Measurements from ENCODE around the gene PSG7. TPM values are rescaled to one million over a fixed set of nuclear protein-coding genes. Genes with fewer than 3 reads are reported as not detected.
"Not testable (repeated sequence)": the region's sequence is repeated elsewhere in the genome, so short reads cannot be mapped to it uniquely, and the experiment has no call there.

PSG7 gene
- not detected for total RNA-seq
- 0.07 TPM for polyA plus RNA-seq
- long read RNA-seq, donor 1: 0 reads
- long read RNA-seq, donor 2: 0 reads
- long read RNA-seq, donor 3: 0 reads
- long read RNA-seq, donor 4: 0 reads
- long read RNA-seq, donor 5: 0 reads
- long read RNA-seq, donor 6: 0 reads
- long read RNA-seq, donor 7: 0 reads
- long read RNA-seq, donor 8: 0 reads
- long read RNA-seq, donor 9: 0 reads
- long read RNA-seq, donor 10: 0 reads

DNA sequence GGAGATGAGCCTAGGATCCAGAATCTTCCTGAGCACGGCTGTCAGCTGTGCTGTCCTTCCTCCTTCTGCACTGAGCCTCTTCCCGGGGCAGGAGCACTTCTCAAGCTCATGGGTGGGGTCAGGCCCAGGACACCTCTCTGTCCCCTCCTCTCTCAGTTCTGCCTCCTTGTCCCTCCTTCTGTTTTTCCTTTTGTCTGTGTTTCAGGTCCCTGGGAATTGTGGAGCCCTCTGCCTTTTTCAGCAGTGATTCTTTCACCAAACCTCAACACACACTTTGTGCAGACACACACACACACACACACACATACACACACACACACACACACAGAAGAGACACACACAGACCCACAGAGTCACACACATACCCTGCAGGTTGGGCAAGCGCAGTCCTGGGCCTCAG, at the start of gene PSG7:
Gene PSG7, minus strand, starts transcription at position 101 of the 400 bp plus-strand sequence. CDS start 131 bp downstream, outside the sequence.
- WGBS: 84% methylated on average over 3 of the region's 3 CpGs
- not testable (repeated sequence) for H3K27ac ChIP-seq (ENCODE audit: low read depth in 1 of 2, low read length in 1 of 2); H3K9me3 ChIP-seq (ENCODE audit: control insufficient read depth in 2 of 2, insufficient read depth in 1 of 2, low read length in 1 of 2); H3K4me1 ChIP-seq (ENCODE audit: control insufficient read depth in 2 of 2, insufficient read depth in 2 of 2, low read length in 2 of 2); H3K36me3 ChIP-seq (ENCODE audit: control insufficient read depth in 2 of 2, insufficient read depth in 2 of 2, low read length in 1 of 2); H3K4me3 ChIP-seq (ENCODE audit: low read length in 2 of 2); H3K27me3 ChIP-seq (ENCODE audit: control insufficient read depth in 2 of 2, insufficient read depth in 1 of 2, low read length in 1 of 2); DNase-seq (ENCODE audit: low read depth in 6 of 9, low spot score in 9 of 9)

DNA sequence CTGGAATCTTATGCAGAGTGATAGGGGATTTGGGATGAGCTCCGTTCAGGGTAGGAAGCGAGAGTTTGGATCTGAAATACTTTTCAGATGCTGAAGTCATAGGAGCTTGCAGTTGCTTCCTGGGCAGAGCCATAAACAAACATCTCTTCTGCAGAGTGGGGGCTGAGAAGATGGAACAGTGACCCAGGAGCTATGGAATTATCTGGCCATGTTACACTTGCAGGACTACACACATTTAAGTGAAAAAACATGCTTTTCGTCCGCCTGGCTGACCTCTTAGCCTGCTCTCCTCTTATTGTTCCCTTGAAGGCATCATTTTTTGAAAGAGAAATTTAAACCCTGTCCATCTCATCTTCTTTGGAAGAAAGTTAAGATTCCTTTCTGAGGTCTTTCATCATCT, 48.6 kb upstream of the PSG7 start:
- H3K9me3 ChIP-seq (ENCODE audit: control insufficient read depth in 2 of 2, insufficient read depth in 1 of 2, low read length in 1 of 2): no peaks in the 10 kb centered on the region
- no peaks in the 10 kb centered on the region for H3K4me1 ChIP-seq (ENCODE audit: control insufficient read depth in 2 of 2, insufficient read depth in 2 of 2, low read length in 2 of 2)
- no peaks in the 10 kb centered on the region for H3K27me3 ChIP-seq (ENCODE audit: control insufficient read depth in 2 of 2, insufficient read depth in 1 of 2, low read length in 1 of 2)
- H3K4me3 ChIP-seq (ENCODE audit: low read length in 2 of 2): no peak overlapping the region
- DNase-seq (ENCODE audit: low read depth in 6 of 9, low spot score in 9 of 9): no peak
- WGBS: 87% methylated on average over 4 of the region's 4 CpGs
- no peak overlapping the region for H3K27ac ChIP-seq (ENCODE audit: low read depth in 1 of 2, low read length in 1 of 2)
- no peaks in the 10 kb centered on the region for H3K36me3 ChIP-seq (ENCODE audit: control insufficient read depth in 2 of 2, insufficient read depth in 2 of 2, low read length in 1 of 2)

DNA sequence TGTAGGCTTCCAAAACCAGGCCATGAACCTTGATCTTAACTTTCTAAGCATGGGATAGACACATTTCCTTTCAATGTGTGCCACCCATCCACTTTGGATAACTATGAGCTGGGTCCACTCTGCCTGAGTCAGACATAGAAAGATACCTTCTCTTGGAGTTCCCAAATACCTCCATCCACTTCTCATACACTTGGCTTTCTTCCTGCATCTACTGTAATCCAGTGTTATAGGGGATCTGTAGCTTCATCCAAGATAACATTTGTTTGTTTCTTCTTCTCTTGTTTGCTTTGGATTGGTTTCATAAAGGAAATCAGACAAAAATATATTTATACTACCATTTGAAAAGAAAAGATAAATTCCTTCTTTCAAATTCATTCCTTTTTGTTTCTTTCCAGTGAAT, 45.1 kb upstream of the PSG7 start:
- not testable (repeated sequence) for H3K4me3 ChIP-seq (ENCODE audit: low read length in 2 of 2); H3K27ac ChIP-seq (ENCODE audit: low read depth in 1 of 2, low read length in 1 of 2); H3K36me3 ChIP-seq (ENCODE audit: control insufficient read depth in 2 of 2, insufficient read depth in 2 of 2, low read length in 1 of 2); H3K27me3 ChIP-seq (ENCODE audit: control insufficient read depth in 2 of 2, insufficient read depth in 1 of 2, low read length in 1 of 2); H3K4me1 ChIP-seq (ENCODE audit: control insufficient read depth in 2 of 2, insufficient read depth in 2 of 2, low read length in 2 of 2); H3K9me3 ChIP-seq (ENCODE audit: control insufficient read depth in 2 of 2, insufficient read depth in 1 of 2, low read length in 1 of 2); DNase-seq (ENCODE audit: low read depth in 6 of 9, low spot score in 9 of 9)

DNA sequence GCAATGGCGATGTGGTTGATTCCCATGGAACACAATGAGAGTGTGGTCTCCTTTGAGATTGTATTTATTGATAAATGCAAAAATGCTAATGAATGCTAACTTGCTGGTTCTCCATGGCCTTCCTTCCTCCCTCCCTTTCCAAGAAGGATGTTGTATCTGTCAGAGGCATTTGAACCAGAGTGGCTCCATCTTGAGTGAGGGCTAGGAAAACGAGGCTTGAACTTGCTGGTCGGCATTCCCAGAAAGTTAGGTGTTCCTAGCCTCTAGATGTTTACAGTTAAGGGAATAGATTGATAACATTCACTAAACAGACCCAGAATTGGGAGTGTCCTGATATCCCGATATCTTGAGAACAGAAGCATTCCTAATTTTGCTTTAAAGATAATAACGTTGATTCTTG, 34.4 kb upstream of the PSG7 start:
- not testable (repeated sequence) for H3K27me3 ChIP-seq (ENCODE audit: control insufficient read depth in 2 of 2, insufficient read depth in 1 of 2, low read length in 1 of 2); H3K27ac ChIP-seq (ENCODE audit: low read depth in 1 of 2, low read length in 1 of 2); H3K4me3 ChIP-seq (ENCODE audit: low read length in 2 of 2); H3K4me1 ChIP-seq (ENCODE audit: control insufficient read depth in 2 of 2, insufficient read depth in 2 of 2, low read length in 2 of 2); DNase-seq (ENCODE audit: low read depth in 6 of 9, low spot score in 9 of 9); H3K36me3 ChIP-seq (ENCODE audit: control insufficient read depth in 2 of 2, insufficient read depth in 2 of 2, low read length in 1 of 2); H3K9me3 ChIP-seq (ENCODE audit: control insufficient read depth in 2 of 2, insufficient read depth in 1 of 2, low read length in 1 of 2)
- 95% methylated on average over 5 of the region's 5 CpGs for WGBS

DNA sequence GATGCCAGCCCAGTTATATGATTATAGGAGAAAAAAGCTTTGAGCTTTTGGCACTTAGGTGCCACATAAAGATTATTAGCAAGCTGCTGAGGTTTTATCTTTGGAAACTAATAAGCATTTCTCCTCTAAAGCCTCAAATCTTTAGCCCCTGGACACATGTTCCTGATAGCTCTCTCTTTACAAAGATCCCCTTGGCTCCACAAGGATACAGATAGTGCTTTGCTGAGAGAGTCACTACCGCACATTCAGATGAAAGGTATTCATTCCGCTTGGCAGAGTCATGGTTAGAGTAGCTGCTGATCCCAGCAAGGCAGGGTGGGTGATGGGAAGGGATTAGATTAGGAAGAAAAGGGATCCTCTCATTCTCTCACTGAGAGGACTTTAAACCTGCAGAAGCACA, 28.2 kb upstream of the PSG7 start:
- no peak overlapping the region for H3K4me3 ChIP-seq (ENCODE audit: low read length in 2 of 2)
- no peak for DNase-seq (ENCODE audit: low read depth in 6 of 9, low spot score in 9 of 9)
- H3K27ac ChIP-seq (ENCODE audit: low read depth in 1 of 2, low read length in 1 of 2): no peak overlapping the region
- 88% methylated on average over 2 of the region's 2 CpGs for WGBS
- H3K27me3 ChIP-seq (ENCODE audit: control insufficient read depth in 2 of 2, insufficient read depth in 1 of 2, low read length in 1 of 2): no peaks in the 10 kb centered on the region
- no peaks in the 10 kb centered on the region for H3K9me3 ChIP-seq (ENCODE audit: control insufficient read depth in 2 of 2, insufficient read depth in 1 of 2, low read length in 1 of 2)
- no peaks in the 10 kb centered on the region for H3K36me3 ChIP-seq (ENCODE audit: control insufficient read depth in 2 of 2, insufficient read depth in 2 of 2, low read length in 1 of 2)
- H3K4me1 ChIP-seq (ENCODE audit: control insufficient read depth in 2 of 2, insufficient read depth in 2 of 2, low read length in 2 of 2): no peaks in the 10 kb centered on the region

DNA sequence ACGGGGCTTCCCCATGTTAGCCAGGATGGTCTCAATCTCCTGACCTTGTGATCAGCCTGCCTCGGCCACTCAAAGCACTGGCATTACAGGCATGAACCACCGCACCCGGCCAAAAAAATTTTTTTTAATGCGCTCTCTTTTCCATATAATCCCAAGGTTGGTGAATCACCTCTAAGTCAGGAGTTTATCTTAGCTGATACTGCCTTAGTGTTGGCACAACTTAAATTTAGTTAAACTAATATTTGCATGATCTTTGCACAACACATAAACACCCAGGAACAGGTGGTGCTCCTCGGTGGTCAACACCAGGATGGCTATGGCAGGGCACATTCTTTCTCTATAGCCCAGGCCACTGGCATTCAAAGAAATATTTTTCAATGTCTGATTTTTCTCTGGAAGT, 24.1 kb upstream of the PSG7 start:
- WGBS: 95% methylated on average over 6 of the region's 6 CpGs

DNA sequence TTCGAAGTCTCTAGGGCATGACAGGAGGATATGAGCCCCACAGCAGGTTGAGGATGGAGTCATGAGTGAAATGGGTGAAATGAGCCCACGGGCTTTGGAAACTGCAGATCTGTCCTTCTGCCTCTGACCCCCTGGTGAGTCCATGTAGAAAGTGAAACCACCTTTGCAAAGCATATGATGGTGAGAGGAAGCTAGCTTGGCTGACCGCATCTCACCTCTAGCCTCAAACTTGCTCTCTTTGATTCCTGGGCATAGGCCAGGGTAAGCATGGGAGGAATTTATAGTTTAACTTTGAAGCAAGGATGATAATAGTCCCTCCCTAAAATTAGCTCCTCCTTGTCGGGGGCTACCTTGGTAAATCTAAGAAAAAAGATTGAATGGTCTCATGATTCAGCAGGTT, 15.1 kb upstream of the PSG7 start:
- not testable (repeated sequence) for H3K27me3 ChIP-seq (ENCODE audit: control insufficient read depth in 2 of 2, insufficient read depth in 1 of 2, low read length in 1 of 2); H3K4me3 ChIP-seq (ENCODE audit: low read length in 2 of 2); H3K36me3 ChIP-seq (ENCODE audit: control insufficient read depth in 2 of 2, insufficient read depth in 2 of 2, low read length in 1 of 2); H3K27ac ChIP-seq (ENCODE audit: low read depth in 1 of 2, low read length in 1 of 2); H3K9me3 ChIP-seq (ENCODE audit: control insufficient read depth in 2 of 2, insufficient read depth in 1 of 2, low read length in 1 of 2); DNase-seq (ENCODE audit: low read depth in 6 of 9, low spot score in 9 of 9); H3K4me1 ChIP-seq (ENCODE audit: control insufficient read depth in 2 of 2, insufficient read depth in 2 of 2, low read length in 2 of 2)
- WGBS: 78% methylated on average over 4 of the region's 4 CpGs

More for the DNA sequence above, 24.1 kb upstream of the PSG7 start:
- Histone ChIP-seq H3K4me1 (ENCODE audit: control insufficient read depth in 2 of 2, insufficient read depth in 2 of 2, low read length in 2 of 2) (no peaks in the 10 kb centered on the region), H3K36me3 (ENCODE audit: control insufficient read depth in 2 of 2, insufficient read depth in 2 of 2, low read length in 1 of 2) (no peaks in the 10 kb centered on the region), H3K4me3 (ENCODE audit: low read length in 2 of 2) (no peak overlapping the region), H3K27me3 (ENCODE audit: control insufficient read depth in 2 of 2, insufficient read depth in 1 of 2, low read length in 1 of 2) (no peaks in the 10 kb centered on the region), H3K27ac (ENCODE audit: low read depth in 1 of 2, low read length in 1 of 2) (no peak overlapping the region), H3K9me3 (ENCODE audit: control insufficient read depth in 2 of 2, insufficient read depth in 1 of 2, low read length in 1 of 2) (no peaks in the 10 kb centered on the region)
- no peak for DNase-seq (ENCODE audit: low read depth in 6 of 9, low spot score in 9 of 9)

DNA sequence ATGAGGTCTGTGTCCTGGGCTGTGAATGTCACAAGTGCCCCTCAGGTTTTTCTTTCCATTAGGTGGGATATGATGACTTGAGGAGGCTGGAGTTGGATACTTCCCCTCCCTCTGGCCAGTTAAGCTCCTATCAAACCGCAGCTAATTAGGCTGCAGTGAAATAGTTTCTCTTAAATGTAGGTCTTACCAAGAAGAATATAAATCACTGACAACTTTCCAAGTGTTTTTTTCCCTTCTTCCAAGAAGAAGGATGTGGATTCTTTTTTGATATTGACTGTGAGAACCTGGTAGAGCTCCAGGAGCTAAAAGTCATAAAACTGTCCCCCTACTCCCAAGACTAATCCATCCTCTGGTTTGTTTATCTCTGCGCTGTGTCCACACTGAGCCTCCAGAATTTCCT, 14.5 kb upstream of the PSG7 start:
- H3K9me3 ChIP-seq (ENCODE audit: control insufficient read depth in 2 of 2, insufficient read depth in 1 of 2, low read length in 1 of 2); H3K27ac ChIP-seq (ENCODE audit: low read depth in 1 of 2, low read length in 1 of 2); H3K4me3 ChIP-seq (ENCODE audit: low read length in 2 of 2); H3K36me3 ChIP-seq (ENCODE audit: control insufficient read depth in 2 of 2, insufficient read depth in 2 of 2, low read length in 1 of 2); H3K4me1 ChIP-seq (ENCODE audit: control insufficient read depth in 2 of 2, insufficient read depth in 2 of 2, low read length in 2 of 2); H3K27me3 ChIP-seq (ENCODE audit: control insufficient read depth in 2 of 2, insufficient read depth in 1 of 2, low read length in 1 of 2); DNase-seq (ENCODE audit: low read depth in 6 of 9, low spot score in 9 of 9): not testable (repeated sequence)
- 84% methylated on average over 2 of the region's 2 CpGs for WGBS

DNA sequence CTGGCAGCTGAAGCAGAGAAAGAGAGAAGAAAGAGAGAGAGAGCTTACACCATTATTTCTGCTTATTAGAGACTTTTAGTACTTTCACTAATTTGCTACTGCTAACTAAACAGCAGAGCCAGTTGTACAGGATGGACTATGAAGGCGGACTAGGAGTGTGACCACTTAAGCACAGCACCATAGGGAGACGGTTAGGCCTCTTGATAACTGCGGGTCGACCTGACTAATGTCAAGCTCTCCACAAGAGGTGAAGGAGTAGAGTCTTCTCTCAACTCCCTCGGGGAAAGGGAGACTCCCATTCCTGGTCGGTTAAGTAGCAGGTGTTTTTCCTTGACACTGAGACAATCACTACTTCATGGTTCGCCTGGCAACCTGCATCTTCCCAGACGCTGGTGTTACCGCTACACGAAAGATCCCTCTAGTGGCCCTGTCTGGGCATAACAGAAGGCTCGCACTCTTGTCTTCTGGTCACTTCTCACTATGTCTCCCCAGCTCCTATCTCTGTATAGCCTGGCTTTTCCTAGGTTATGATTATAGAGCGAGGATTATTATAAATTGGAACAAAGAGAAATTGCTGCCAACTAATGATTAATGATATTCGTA, 5.3 kb upstream of the PSG7 start:
- Histone ChIP-seq H3K4me3 (ENCODE audit: low read length in 2 of 2) (no peak overlapping the region), H3K27me3 (ENCODE audit: control insufficient read depth in 2 of 2, insufficient read depth in 1 of 2, low read length in 1 of 2) (no peaks in the 10 kb centered on the region), H3K4me1 (ENCODE audit: control insufficient read depth in 2 of 2, insufficient read depth in 2 of 2, low read length in 2 of 2) (no peaks in the 10 kb centered on the region), H3K9me3 (ENCODE audit: control insufficient read depth in 2 of 2, insufficient read depth in 1 of 2, low read length in 1 of 2) (no peaks in the 10 kb centered on the region), H3K36me3 (ENCODE audit: control insufficient read depth in 2 of 2, insufficient read depth in 2 of 2, low read length in 1 of 2) (no peaks in the 10 kb centered on the region), H3K27ac (ENCODE audit: low read depth in 1 of 2, low read length in 1 of 2) (no peak overlapping the region)
- no peak for DNase-seq (ENCODE audit: low read depth in 6 of 9, low spot score in 9 of 9)
- 41% methylated on average over 13 of the region's 13 CpGs for WGBS

Data from thymus (tissue), 14 donors.